Ammon's horn (tissue), 1 donor: ENCODE data around the gene LMAN1.

ENCODE experiments used
- DNase-seq: peaks from one replicate; pipeline ENCODE4 v3.0.0-alpha.2; 2016; ENCODE audit warnings: low spot score

LMAN1 gene

GRCh38 chr18:59360381-59360780 lies 1.3 kb upstream of the LMAN1 start:
- DNase-seq, result no peak

GRCh38 chr18:59359576-59359952 lies 499 bp upstream of the LMAN1 start:
- DNase-seq, result no peak

- no peak for DNase-seq
Measured at GRCh38 chr18:59358414-59358711, 702 bp downstream of the LMAN1 start.

GRCh38 chr18:59357928-59358327 lies 1.1 kb downstream of the LMAN1 start:
- no peak for DNase-seq

- no peak for DNase-seq
Measured at GRCh38 chr18:59354731-59355130, 4.3 kb downstream of the LMAN1 start.

- no peak for DNase-seq
Measured at GRCh38 chr18:59353079-59353680, 5.9 kb downstream of the LMAN1 start.

- no peak for DNase-seq
Measured at GRCh38 chr18:59352250-59352855, 6.7 kb downstream of the LMAN1 start.

- no peak for DNase-seq
Measured at GRCh38 chr18:59345556-59345955, 13.5 kb downstream of the LMAN1 start.

- no peak for DNase-seq
Measured at GRCh38 chr18:59344996-59345395, 14.1 kb downstream of the LMAN1 start.

- DNase-seq, result no peak
Measured at GRCh38 chr18:59343926-59344325, 15.1 kb downstream of the LMAN1 start.

- DNase-seq, result no peak
Measured at GRCh38 chr18:59340817-59341216, 18.2 kb downstream of the LMAN1 start.

GRCh38 chr18:59340312-59340711 lies 18.8 kb downstream of the LMAN1 start:
- no peak for DNase-seq

GRCh38 chr18:59332986-59333385 lies 26.1 kb downstream of the LMAN1 start:
- no peak for DNase-seq

GRCh38 chr18:59328683-59329082 lies 30.4 kb downstream of the LMAN1 start:
- no peak for DNase-seq

- DNase-seq, result no peak
Measured at GRCh38 chr18:59325965-59326364, 33.1 kb downstream of the LMAN1 start.

- DNase-seq, result no peak
Measured at GRCh38 chr18:59324623-59324971, 34.5 kb downstream of the LMAN1 start.

GRCh38 chr18:59323931-59324622 lies 35.0 kb downstream of the LMAN1 start:
- peak; percentile 60 for DNase-seq

GRCh38 chr18:59318460-59319050 lies 40.5 kb downstream of the LMAN1 start, which contains the start of gene CPLX4:
Gene CPLX4, minus strand, starts transcription at chr18:59318649. Its CDS starts 187 bp downstream, at chr18:59318462.
- DNase-seq, result no peak

GRCh38 chr18:59311631-59312030 lies 47.4 kb downstream of the LMAN1 start:
- no peak for DNase-seq

GRCh38 chr18:59308938-59309260 lies 50.2 kb downstream of the LMAN1 start:
- no peak for DNase-seq

- DNase-seq, result peak; percentile 55
Measured at GRCh38 chr18:59308248-59308937, 50.7 kb downstream of the LMAN1 start.

- DNase-seq, result no peak
Measured at GRCh38 chr18:59306640-59307039, 52.4 kb downstream of the LMAN1 start.

- no peak for DNase-seq
Measured at GRCh38 chr18:59305295-59305694, 53.8 kb downstream of the LMAN1 start.
